HG03066 (cell line): Measurements from ENCODE around the gene FCGR3A.
"Not testable (repeated sequence)": the region's sequence is repeated elsewhere in the genome, so short reads cannot be mapped to it uniquely, and the experiment has no call there.

Experiments used
- ATAC-seq: cut with Tn5 transposase; IDR thresholded peaks from one replicate; pipeline ENCODE4 v1.9.1; 2021; ENCODE audit warnings: low read depth; ENCODE audit not compliant: unreplicated experiment

Gene FCGR3A

GRCh38 chr1:161557506-161558450 lies 8.2 kb upstream of the FCGR3A start:
- not testable (repeated sequence) for ATAC-seq

GRCh38 chr1:161556990-161557389 lies 7.4 kb upstream of the FCGR3A start:
- ATAC-seq = not testable (repeated sequence)

DNA sequence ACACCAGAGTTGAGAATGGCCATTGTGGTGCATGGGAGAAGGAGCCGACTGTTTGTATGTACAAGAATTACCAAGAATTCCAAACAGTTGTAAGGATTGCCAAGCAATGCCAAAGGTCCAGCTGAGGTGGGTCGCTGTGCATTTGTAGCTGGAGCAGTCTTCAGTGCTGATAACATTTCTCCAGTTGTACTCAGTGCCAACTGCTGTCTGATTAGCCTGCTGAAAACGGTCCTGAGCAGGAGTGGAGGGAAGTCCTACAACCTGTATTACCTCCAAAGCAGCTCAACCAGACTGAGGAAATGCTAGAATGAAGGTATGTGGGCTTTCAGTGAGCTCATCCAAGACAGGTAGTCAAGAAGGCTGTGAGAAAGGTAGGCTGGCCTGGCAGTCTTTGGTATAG lies 6.5 kb upstream of the FCGR3A start:
- ATAC-seq = not testable (repeated sequence)

DNA sequence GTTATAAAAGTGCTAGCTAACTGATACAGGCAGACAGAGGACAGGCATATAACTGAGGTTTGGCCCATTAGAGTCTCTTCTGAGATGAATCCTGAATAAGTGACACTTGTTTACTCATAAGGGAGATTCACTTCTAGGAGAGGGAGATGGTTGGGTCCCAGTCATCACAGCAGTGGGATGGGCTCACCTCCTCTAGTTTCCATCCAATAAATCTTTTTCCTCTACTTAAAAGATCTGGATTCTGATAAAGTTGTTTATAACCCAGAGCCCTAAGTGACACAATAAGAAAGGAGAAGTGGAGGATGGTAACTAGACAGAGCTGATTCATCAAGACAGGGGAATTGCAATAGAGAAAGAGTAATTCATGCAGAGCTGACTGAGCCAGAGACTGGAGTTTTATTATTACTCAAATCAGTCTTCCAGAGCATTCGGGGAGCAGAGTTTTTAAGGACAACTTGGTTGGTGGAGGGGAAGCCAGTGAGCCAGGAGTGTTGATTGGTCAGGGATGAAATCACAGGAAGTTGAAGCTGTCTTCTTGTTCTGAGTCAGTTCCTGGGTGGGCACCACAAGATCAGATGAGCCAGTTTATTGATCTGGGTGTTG lies 5.3 kb upstream of the FCGR3A start:
- ATAC-seq = not testable (repeated sequence)

- ATAC-seq = not testable (repeated sequence)
These were observed 4.7 kb upstream of the FCGR3A start for GRCh38 chr1:161554340-161554739.

DNA sequence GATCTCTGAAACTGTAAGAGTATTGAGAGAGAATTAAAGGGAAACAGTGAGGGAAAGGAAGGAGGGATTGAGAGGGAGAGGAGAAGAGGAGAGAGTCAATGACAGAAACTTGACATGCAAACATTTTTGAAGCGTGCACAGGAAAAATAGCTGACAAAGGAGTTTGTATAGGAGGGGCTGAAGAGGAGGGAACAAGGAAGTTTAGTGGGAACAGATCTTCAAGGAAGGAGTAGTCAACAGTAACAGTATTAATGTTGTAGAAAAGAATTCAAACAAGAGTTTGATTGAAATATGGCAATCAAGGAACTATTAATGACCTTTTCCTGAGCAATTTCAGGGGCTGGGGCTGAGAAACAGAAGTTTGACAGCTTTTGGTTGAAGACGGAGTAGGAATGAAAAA lies 4.0 kb upstream of the FCGR3A start:
- not testable (repeated sequence) for ATAC-seq

GRCh38 chr1:161550942-161551341 lies 1.3 kb upstream of the FCGR3A start:
- not testable (repeated sequence) for ATAC-seq

- not testable (repeated sequence) for ATAC-seq
These were observed 740 bp downstream of the FCGR3A start for GRCh38 chr1:161548749-161549406.

GRCh38 chr1:161547995-161548741 lies 1.4 kb downstream of the FCGR3A start:
- not testable (repeated sequence) for ATAC-seq

DNA sequence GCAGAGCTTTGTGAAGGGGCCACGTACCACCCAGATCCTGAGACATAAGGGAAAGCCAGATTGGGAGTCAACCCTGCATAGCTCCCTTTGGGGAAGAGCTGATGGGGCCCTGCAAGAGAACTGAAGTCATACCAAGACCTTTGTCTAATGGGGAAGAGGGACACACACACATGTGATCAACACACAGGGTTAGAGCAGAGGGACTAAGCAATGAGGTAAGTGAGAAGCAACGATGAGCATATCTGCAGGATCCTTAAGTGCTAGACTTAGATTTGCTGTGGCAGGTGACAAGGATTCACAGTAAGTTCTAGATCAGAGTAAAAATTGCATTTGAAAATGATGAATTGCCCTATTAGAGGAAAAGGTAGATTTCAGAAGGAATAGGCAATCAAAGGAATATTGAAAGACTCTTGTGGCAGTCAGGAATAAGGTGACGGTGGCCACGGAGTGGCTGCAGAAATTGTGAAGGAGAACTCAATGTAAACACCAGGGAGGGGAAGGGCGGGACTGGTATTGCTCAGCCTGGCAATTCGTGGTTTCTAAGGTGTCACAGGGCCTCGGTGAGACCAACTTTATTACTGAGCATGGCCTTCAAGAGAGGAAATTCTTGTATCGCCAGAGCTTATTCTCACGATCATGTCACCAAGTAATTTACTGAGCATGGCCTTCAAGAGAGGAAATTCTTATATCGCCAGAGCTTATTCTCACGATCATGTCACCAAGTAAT lies 4.5 kb downstream of the FCGR3A start:
- ATAC-seq = not testable (repeated sequence)

DNA sequence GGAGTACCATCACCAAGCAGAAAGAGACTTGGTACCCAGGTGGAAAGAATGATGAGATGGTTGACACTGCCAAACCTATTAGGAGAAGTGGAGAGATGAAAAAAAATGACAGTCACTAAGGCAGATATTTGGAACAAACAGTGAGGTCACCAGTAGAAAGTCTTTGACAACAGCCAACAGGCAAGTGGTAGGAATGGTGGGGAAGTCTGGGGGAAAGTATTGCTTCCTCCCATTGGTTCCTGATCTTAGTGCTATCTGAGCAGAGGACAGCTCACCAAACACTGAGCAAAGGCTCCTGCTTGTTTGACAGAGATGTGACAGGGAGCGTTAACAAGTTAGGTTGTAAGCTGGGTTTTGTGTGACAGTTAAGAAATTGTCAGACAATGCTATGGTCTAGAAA lies 6.5 kb downstream of the FCGR3A start:
- ATAC-seq = not testable (repeated sequence)

DNA sequence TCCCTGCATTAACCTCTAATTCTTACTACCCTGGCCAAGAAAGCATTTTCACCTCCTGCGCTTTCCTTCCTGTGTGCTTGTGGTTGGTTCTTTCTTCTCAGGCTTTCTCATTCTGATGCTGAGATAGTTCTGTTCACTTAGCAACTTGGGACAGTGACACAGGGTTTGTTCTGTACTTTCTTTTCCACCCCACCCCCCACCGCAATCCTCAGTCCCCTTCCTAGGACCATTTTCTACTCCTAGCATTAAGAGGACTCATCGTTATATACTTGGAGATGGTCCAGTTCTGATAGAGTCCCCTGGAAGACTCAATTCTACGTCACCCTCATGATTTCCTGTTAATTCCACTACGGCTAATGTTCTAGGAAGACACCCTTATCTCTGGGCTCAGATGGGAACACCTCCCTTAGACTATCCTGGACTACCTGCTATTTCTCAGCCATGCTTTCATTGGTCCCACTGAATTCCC lies 7.5 kb downstream of the FCGR3A start:
- ATAC-seq = peak; percentile 57

GRCh38 chr1:161540570-161540960 lies 9.1 kb downstream of the FCGR3A start:
- not testable (repeated sequence) for ATAC-seq

DNA sequence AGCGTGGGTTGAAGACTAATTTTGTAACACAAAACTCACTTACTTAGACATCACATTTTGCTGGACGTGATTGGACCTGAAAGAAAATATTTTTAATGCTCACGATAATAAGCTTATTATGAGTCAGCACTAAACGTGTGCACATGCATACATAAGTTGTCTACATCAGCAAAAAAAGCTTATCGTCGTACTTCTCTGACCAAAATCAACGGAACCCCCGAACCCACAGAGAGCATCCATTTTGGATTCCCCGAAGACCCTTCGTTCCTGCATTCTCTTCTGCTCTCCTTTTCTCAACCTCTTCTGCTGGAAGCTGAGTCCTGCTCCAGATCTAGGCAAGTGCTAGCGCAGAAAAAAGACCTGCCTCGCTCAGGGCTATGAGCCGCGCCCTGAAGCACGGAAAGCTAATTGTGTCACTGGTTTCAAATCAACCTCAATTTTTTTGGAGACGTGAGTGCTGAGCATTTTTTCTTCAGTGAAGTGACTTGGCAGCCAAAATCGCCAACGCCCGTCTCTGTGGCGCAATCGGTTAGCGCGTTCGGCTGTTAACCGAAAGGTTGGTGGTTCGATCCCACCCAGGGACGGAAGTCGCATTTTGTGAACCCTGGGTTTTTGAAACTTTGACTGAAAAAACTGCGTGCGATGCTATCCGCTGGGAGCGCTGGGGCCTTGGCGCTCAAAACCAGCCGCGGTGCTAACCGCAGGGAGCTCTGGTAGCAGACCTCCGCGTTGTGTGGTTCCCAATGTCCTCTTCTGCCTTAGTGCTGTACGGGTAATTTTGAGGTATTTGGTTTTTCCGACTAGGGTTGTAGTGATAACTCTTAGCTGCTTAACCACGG lies 9.7 kb downstream of the FCGR3A start:
- peak; percentile 50 for ATAC-seq

- not testable (repeated sequence) for ATAC-seq
These were observed 10.6 kb downstream of the FCGR3A start for GRCh38 chr1:161538925-161539479.

DNA sequence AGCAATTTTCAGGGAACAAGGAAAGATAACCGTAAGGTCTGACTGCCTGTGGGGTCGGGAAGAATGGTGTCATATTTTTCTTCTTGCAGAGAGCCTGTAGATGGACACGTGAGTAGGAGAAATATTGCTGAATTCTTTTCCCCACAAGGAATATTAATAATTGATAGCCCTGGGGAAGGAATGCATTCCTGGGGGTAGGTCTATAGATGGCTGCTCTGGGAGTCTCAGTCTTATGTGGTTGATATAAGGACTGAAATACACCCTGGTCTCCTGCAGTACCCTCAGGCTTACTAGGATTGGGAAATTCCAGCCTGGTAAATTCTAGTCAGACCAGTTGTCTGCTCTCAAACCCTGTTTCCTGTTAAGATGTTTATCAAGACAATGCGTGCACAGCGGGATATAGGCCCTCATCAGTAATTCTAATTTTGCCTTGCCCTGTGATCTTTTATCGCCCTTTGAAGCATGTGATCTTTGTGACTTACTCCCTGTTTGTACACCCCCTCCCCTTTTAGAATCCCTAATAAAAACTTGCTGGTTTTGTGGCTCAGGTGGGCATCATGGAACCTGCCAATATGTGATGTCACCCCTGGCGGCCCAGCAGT lies 12.4 kb downstream of the FCGR3A start:
- not testable (repeated sequence) for ATAC-seq

- ATAC-seq = not testable (repeated sequence)
These were observed 16.7 kb downstream of the FCGR3A start for GRCh38 chr1:161532644-161533567.
